K562 treated with DMSO at 1 percent for 24 hours (cell line): ENCODE results near the gene PPIAL4G. TPM values are rescaled to one million over a fixed set of nuclear protein-coding genes. Genes with fewer than 3 reads are reported as not detected.

ENCODE experiments used
- total RNA-seq: library from RNA; unstranded; fragments of 300-600 nt; gene quantifications from 2 replicates; pipeline ENCODE4 v1.2.3, GENCODE V29; 2022; ENCODE audit warnings: low read depth; ENCODE audit not compliant: insufficient read depth

Gene PPIAL4G
- total RNA-seq, result not detected in 2 replicates

DNA sequence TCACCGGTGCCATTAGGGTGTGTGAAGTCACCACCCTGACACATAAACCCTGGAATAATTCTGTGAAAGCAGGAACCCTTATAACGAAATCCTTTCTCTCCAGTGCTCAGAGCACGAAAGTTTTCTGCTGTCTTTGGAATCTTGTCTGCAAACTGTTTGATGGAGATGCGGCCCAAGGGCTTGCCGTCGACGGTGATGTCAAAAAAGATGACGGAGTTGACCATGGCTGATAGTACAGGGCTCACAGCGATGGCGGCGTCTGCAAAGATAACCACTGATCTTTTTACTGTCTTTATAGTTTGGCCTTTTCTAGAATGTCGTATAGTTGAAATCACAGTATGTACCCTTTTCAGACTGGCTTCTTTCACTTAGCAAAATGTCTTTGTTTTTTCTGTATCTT lies at the start of gene PPIAL4G:
PPIAL4G (minus strand) TSS at position 274 of the 400 bp plus-strand sequence; CDS start at position 224, 50 bp downstream.

Other genes starting within 250 kb of the PPIAL4G start
- gene NBPF14, start 112.7 kb upstream of the PPIAL4G start, total RNA-seq, result 3.7 and 7.4 TPM in 2 replicates